ENCODE measurements around the gene DHX15. TPM values are rescaled to one million over a fixed set of nuclear protein-coding genes. Genes with fewer than 3 reads are reported as not detected.

The DHX15 gene
- total RNA-seq, 2 donors from 2014 or later: 135 to 149 TPM

- peaks cover 13% of the 10 kb centered on the region for H3K4me1 ChIP-seq
- H3K4me3 ChIP-seq: no peak overlapping the region
- no peak for DNase-seq
- H3K9me3 ChIP-seq: no peaks in the 10 kb centered on the region
- no peaks in the 10 kb centered on the region for H3K27me3 ChIP-seq
- intact Hi-C loops (cut with DNase I): no loop called here
- no peak overlapping the region for H3K9ac ChIP-seq (ENCODE audit: low read depth in 2 of 2, low read length in 2 of 2)
- H3K36me3 ChIP-seq: peaks cover 10% of the 10 kb centered on the region
- H3K27ac ChIP-seq: no peak overlapping the region
- no peak for TF ChIP-seq CTCF (IDR thresholded peaks at IDR 0.05)
Measured at GRCh38 chr4:24574236-24574635, 10.1 kb downstream of the DHX15 start.

- peaks cover 13% of the 10 kb centered on the region for H3K4me1 ChIP-seq
- DNase-seq: no peak
- no peaks in the 10 kb centered on the region for H3K27me3 ChIP-seq
- no peak for TF ChIP-seq CTCF (IDR thresholded peaks at IDR 0.05)
- no peaks in the 10 kb centered on the region for H3K9me3 ChIP-seq
- no peak overlapping the region for H3K27ac ChIP-seq
- no peak overlapping the region for H3K4me3 ChIP-seq
- intact Hi-C loops (cut with DNase I): no loop called here
- no peak overlapping the region for H3K9ac ChIP-seq (ENCODE audit: low read depth in 2 of 2, low read length in 2 of 2)
- H3K36me3 ChIP-seq: peaks cover 10% of the 10 kb centered on the region
Measured at GRCh38 chr4:24573582-24573981, 10.8 kb downstream of the DHX15 start.

GRCh38 chr4:24570574-24571236 is 13.6 kb downstream of the DHX15 start:
- no peak for TF ChIP-seq CTCF (IDR thresholded peaks at IDR 0.05)
- no peak for DNase-seq
- intact Hi-C loops (cut with DNase I): no loop called here
- H3K36me3 ChIP-seq: peaks cover 4% of the 10 kb centered on the region
- H3K9ac ChIP-seq (ENCODE audit: low read depth in 2 of 2, low read length in 2 of 2): no peak overlapping the region
- no peaks in the 10 kb centered on the region for H3K27me3 ChIP-seq
- H3K4me1 ChIP-seq: peaks cover 8% of the 10 kb centered on the region
- no peak overlapping the region for H3K4me3 ChIP-seq
- H3K27ac ChIP-seq: no peak overlapping the region
- H3K9me3 ChIP-seq: no peaks in the 10 kb centered on the region

GRCh38 chr4:24570172-24570571 is 14.2 kb downstream of the DHX15 start:
- DNase-seq: no peak
- intact Hi-C loops (cut with DNase I): no loop called here
- Histone ChIP-seq H3K27ac (no peak overlapping the region), H3K9ac (ENCODE audit: low read depth in 2 of 2, low read length in 2 of 2) (no peak overlapping the region), H3K4me3 (no peak overlapping the region), H3K9me3 (no peaks in the 10 kb centered on the region), H3K4me1 (peaks cover 5% of the 10 kb centered on the region), H3K27me3 (no peaks in the 10 kb centered on the region), H3K36me3 (peaks cover 2% of the 10 kb centered on the region)
- TF ChIP-seq CTCF (IDR thresholded peaks at IDR 0.05): no peak

GRCh38 chr4:24569662-24570061 is 14.7 kb downstream of the DHX15 start:
- H3K27ac ChIP-seq: no peak overlapping the region
- H3K9ac ChIP-seq (ENCODE audit: low read depth in 2 of 2, low read length in 2 of 2): no peak overlapping the region
- intact Hi-C loops (cut with DNase I): no loop called here
- H3K4me1 ChIP-seq: peaks cover 3% of the 10 kb centered on the region
- H3K9me3 ChIP-seq: no peaks in the 10 kb centered on the region
- H3K36me3 ChIP-seq: no peaks in the 10 kb centered on the region
- H3K27me3 ChIP-seq: no peaks in the 10 kb centered on the region
- DNase-seq: no peak
- no peak for TF ChIP-seq CTCF (IDR thresholded peaks at IDR 0.05)
- no peak overlapping the region for H3K4me3 ChIP-seq

Measured in colonic mucosa (tissue), 4 donors.